Lower leg skin (tissue), 4 donors: Measurements from ENCODE around the gene DNASE1L3. TPM values are rescaled to one million over a fixed set of nuclear protein-coding genes. Genes with fewer than 3 reads are reported as not detected.
A peak's percentile ranks its signal among the peaks of the same experiment; 100 is the strongest.
"Not testable (repeated sequence)": the region's sequence is repeated elsewhere in the genome, so short reads cannot be mapped to it uniquely, and the experiment has no call there.

Experiments used
- DNase-seq, 2 donors: peaks; one replicate each; pipeline ENCODE4 v3.0.0-alpha.2; 2019; ENCODE audit warnings: low spot score in 2 of 2
- H3K4me3 ChIP-seq: fragments of 200-600 bp; sonication (generic); 2 replicates; pipeline ENCODE4 v1.5.1; 2017; ENCODE audit warnings: mild to moderate bottlenecking, low read depth; ENCODE audit not compliant: poor library complexity, severe bottlenecking
- CTCF ChIP-seq, 3 donors: fragments of 450-650 bp; IDR thresholded peaks; one replicate each; pipeline ENCODE4 v1.5.1; 2016; ENCODE audit warnings: antibody characterized with exemption in 3 of 3, mild to moderate bottlenecking in 3 of 3, moderate library complexity in 2 of 3
- POLR2A ChIP-seq, 2 donors: fragments of 450-650 bp; IDR thresholded peaks; one replicate each; pipeline ENCODE4 v1.6.1; 2016 to 2017; ENCODE audit warnings: antibody characterized with exemption in 2 of 2, mild to moderate bottlenecking in 1 of 2, moderate library complexity in 1 of 2
- WGBS, 2 donors: methylation state at CpG; one replicate each; pipeline ENCODE4 v1.1.5; 2018; 5-methylcytosine and 5-hydroxymethylcytosine counted together
- intact Hi-C: fragments of 100-400 bp; cut with DNase I; formaldehyde crosslinking; loops from one replicate; pipeline ENCODE4 v1.15.0; 2023; ENCODE audit warnings: low total_unique reads
- total RNA-seq, 4 donors: library from RNA; depleted of rRNA; stranded (reverse); fragments of >200 nt; gene quantifications; one replicate each; pipeline ENCODE4 v1.1.0, GENCODE V29; 2016

The DNASE1L3 gene
- total RNA-seq, 4 donors from 2014 or later = 0.76 to 8.1 (median 3.1) TPM

GRCh38 chr3:58230876-58231552, 20.2 kb upstream of the DNASE1L3 start:
- TF ChIP-seq POLR2A (IDR thresholded peaks at IDR 0.05) (no peak), CTCF (IDR thresholded peaks at IDR 0.05) (no peak)
- no peak overlapping the region for H3K4me3 ChIP-seq
- intact Hi-C loops = no loop called here
- WGBS, 2 donors = 0 to 29% methylated on average over 1 of the region's 1 CpG
- peak in 1 of 2 donors; percentile 57 for DNase-seq

GRCh38 chr3:58227933-58228332, 17.2 kb upstream of the DNASE1L3 start:
- 87 to 95% methylated on average over 3 of the region's 3 CpGs for WGBS, 2 donors
- peak in 1 of 2 donors; percentile 37 for DNase-seq
- intact Hi-C loops, H3K4me3 ChIP-seq: not testable (repeated sequence)

GRCh38 chr3:58223855-58224254, 13.1 kb upstream of the DNASE1L3 start:
- 91 to 92% methylated on average over 4 of the region's 4 CpGs for WGBS, 2 donors
- H3K4me3 ChIP-seq = no peak overlapping the region
- DNase-seq = peak in 1 of 2 donors; percentile 52
- intact Hi-C loops = no loop called here
- TF ChIP-seq POLR2A (IDR thresholded peaks at IDR 0.05) (no peak), CTCF (IDR thresholded peaks at IDR 0.05) (no peak)

- WGBS, 2 donors = 61 to 62% methylated on average over 8 of the region's 8 CpGs
- no peak for TF ChIP-seq CTCF (IDR thresholded peaks at IDR 0.05)
- no peak for TF ChIP-seq POLR2A (IDR thresholded peaks at IDR 0.05)
- no peak overlapping the region for H3K4me3 ChIP-seq
- intact Hi-C loops = no loop called here
- DNase-seq = peak in 1 of 2 donors; percentile 72
Measured at GRCh38 chr3:58222161-58222724, 11.5 kb upstream of the DNASE1L3 start.

- no peak overlapping the region for H3K4me3 ChIP-seq
- 87 to 91% methylated on average over 1 of the region's 1 CpG for WGBS, 2 donors
- TF ChIP-seq CTCF (IDR thresholded peaks at IDR 0.05) (no peak), POLR2A (IDR thresholded peaks at IDR 0.05) (no peak)
- DNase-seq = peak in 1 of 2 donors; percentile 26
- intact Hi-C loops = no loop called here
Measured at GRCh38 chr3:58218904-58219303, 8.1 kb upstream of the DNASE1L3 start.

- 17 to 24% methylated on average over 15 of the region's 15 CpGs for WGBS, 2 donors
- peak; percentile 73 to 92 for DNase-seq
- no peak overlapping the region for H3K4me3 ChIP-seq
Measured at GRCh38 chr3:58217209-58217811, 6.5 kb upstream of the DNASE1L3 start.

More at GRCh38 chr3:58217209-58217811, 6.5 kb upstream of the DNASE1L3 start:
- TF ChIP-seq CTCF (IDR thresholded peaks at IDR 0.05) = peak in 1 of 3 donors; percentile 71
- no peak for TF ChIP-seq POLR2A (IDR thresholded peaks at IDR 0.05)
- intact Hi-C loops = no loop called here
